ENCODE data around the gene C6orf120. TPM values are rescaled to one million over a fixed set of nuclear protein-coding genes. Genes with fewer than 3 reads are reported as not detected.

The C6orf120 gene
- total and polyA plus RNA-seq, 2 of the 13 experiments (the other 11 are each of a cell fraction or from before 2014, with no cell fraction given) = 21.7 to 29.9 TPM

- TF ChIP-seq DMAP1 (CRISPR knock-in tag; IDR thresholded peaks at IDR 0.05) = no peak
- no peak for TF ChIP-seq ZFP82 (CRISPR knock-in tag; IDR thresholded peaks at IDR 0.05; ENCODE audit: borderline replicate concordance)
- no peak for TF ChIP-seq GPN1 (CRISPR knock-in tag; IDR thresholded peaks at IDR 0.05; ENCODE audit: borderline replicate concordance)
- no peak for TF ChIP-seq EED (CRISPR knock-in tag; IDR thresholded peaks at IDR 0.05)
- TF ChIP-seq ZNF83 (CRISPR knock-in tag; IDR thresholded peaks at IDR 0.05; ENCODE audit: borderline replicate concordance) = no peak
- no peak for TF ChIP-seq ZNF615 (CRISPR knock-in tag; IDR thresholded peaks at IDR 0.05; ENCODE audit: borderline replicate concordance)
- no peak for TF ChIP-seq ZNF143 (CRISPR knock-in tag; IDR thresholded peaks at IDR 0.05)
- TF ChIP-seq ZNF724P (CRISPR knock-in tag; IDR thresholded peaks at IDR 0.05; ENCODE audit: borderline replicate concordance) = no peak
- TF ChIP-seq ZFP91 (CRISPR knock-in tag; IDR thresholded peaks at IDR 0.05; ENCODE audit: borderline replicate concordance) = peak; percentile 81; the same call in 1 of the 2 replicates
- TF ChIP-seq HMGA1 (CRISPR knock-in tag; conservative IDR thresholded peaks at IDR 0.05) = no peak
- TF ChIP-seq SCMH1 (CRISPR knock-in tag; IDR thresholded peaks at IDR 0.05; ENCODE audit: borderline replicate concordance) = no peak
- no peak for TF ChIP-seq LBX2 (CRISPR knock-in tag; IDR thresholded peaks at IDR 0.05; ENCODE audit: borderline replicate concordance)
- no peak for TF ChIP-seq ZMAT3 (CRISPR knock-in tag; conservative IDR thresholded peaks at IDR 0.05)
- TF ChIP-seq TOE1 (CRISPR knock-in tag; IDR thresholded peaks at IDR 0.05) = no peak
- peak; percentile 82 for TF ChIP-seq MEF2D (CRISPR knock-in tag; IDR thresholded peaks at IDR 0.05)
- TF ChIP-seq RAD21 (CRISPR knock-in tag; IDR thresholded peaks at IDR 0.05) = no peak
- TF ChIP-seq PTBP1 (IDR thresholded peaks at IDR 0.05; ENCODE audit: low read depth, low read length, poor library complexity, severe bottlenecking) = no peak
- peak; percentile 38 for TF ChIP-seq HDAC2 (CRISPR knock-in tag; IDR thresholded peaks at IDR 0.05)
- no peak for TF ChIP-seq NFYB (CRISPR knock-in tag; IDR thresholded peaks at IDR 0.05)
- TF ChIP-seq ZBED4 (CRISPR knock-in tag; IDR thresholded peaks at IDR 0.05; ENCODE audit: borderline replicate concordance) = no peak
- no peak for TF ChIP-seq ZFP37 (CRISPR knock-in tag; IDR thresholded peaks at IDR 0.05; ENCODE audit: borderline replicate concordance)
- no peak for TF ChIP-seq JUN (CRISPR knock-in tag; IDR thresholded peaks at IDR 0.05)
- TF ChIP-seq MTA1 (CRISPR knock-in tag; IDR thresholded peaks at IDR 0.05; ENCODE audit: borderline replicate concordance) = peak; percentile 41; the same call in 1 of the 2 replicates
- TF ChIP-seq RCOR2 (CRISPR knock-in tag; IDR thresholded peaks at IDR 0.05) = no peak
- no peak for TF ChIP-seq DNMT3B (CRISPR knock-in tag; conservative IDR thresholded peaks at IDR 0.05)
- no peak for TF ChIP-seq ZNF207 (IDR thresholded peaks at IDR 0.05; ENCODE audit: borderline replicate concordance)
Observed at GRCh38 chr6:169722362-169723199, 20.7 kb downstream of the C6orf120 start (continued).
